ENCODE data around the gene OOSP4B.

DNA sequence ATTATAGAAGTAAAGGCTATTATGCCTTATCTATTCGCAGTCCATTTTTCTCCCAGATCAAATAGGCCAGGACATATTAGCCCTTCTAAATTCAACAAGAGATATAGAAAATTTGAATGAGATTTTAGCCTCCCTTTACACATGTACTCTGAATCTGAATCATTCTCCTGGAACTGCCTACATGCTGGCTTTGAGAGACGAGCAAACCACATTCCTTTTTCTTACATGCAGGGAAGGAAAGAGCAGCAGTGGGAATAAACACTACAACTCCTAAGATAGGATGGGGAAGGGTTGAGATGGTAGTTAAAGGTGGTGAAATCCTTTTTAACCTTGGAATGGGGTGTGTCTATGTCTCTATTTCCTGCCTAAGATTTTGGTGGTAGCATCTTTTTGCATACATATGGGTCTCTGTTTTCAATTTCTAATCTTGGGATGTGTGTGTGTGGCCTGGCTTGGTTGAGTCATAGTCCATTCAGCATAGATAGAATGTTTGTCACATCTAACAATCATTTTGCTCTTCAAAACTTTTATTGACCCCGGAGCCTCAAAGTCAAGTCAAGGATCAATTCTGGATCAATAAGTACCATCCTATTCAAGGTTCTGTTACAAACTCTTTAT lies 12.1 kb downstream of the OOSP4B start:
- TF ChIP-seq, protein P1, sequence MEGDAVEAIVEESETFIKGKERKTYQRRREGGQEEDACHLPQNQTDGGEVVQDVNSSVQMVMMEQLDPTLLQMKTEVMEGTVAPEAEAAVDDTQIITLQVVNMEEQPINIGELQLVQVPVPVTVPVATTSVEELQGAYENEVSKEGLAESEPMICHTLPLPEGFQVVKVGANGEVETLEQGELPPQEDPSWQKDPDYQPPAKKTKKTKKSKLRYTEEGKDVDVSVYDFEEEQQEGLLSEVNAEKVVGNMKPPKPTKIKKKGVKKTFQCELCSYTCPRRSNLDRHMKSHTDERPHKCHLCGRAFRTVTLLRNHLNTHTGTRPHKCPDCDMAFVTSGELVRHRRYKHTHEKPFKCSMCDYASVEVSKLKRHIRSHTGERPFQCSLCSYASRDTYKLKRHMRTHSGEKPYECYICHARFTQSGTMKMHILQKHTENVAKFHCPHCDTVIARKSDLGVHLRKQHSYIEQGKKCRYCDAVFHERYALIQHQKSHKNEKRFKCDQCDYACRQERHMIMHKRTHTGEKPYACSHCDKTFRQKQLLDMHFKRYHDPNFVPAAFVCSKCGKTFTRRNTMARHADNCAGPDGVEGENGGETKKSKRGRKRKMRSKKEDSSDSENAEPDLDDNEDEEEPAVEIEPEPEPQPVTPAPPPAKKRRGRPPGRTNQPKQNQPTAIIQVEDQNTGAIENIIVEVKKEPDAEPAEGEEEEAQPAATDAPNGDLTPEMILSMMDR (IDR thresholded peaks at IDR 0.05; ENCODE audit: insufficient read depth, low read depth, low read length) = no peak
- TF ChIP-seq EZH2 (IDR thresholded peaks at IDR 0.05; ENCODE audit: insufficient read depth, low read length) = no peak

Measured in astrocyte (in vitro differentiated cells and primary cell).